K562 (cell line): ENCODE measurements around the gene SMC5. TPM values are rescaled to one million over a fixed set of nuclear protein-coding genes. Genes with fewer than 3 reads are reported as not detected.

Experiments used
- CHD7 ChIP-seq: fragments of 200-600 bp; sonication (generic); IDR thresholded peaks from one replicate; pipeline ENCODE4 v1.6.1; 2012; ENCODE audit warnings: mild to moderate bottlenecking, low read depth, low read length, inconsistent platforms
- DDX20 ChIP-seq: fragments of 450-650 bp; IDR thresholded peaks from 2 replicates; pipeline ENCODE4 v1.6.1; 2016; ENCODE audit warnings: missing genetic modification characterization, low read depth, mild to moderate bottlenecking, missing compliant biosample characterization, moderate library complexity
- ELF2 ChIP-seq: fragments of 250-450 bp; sonication (Bioruptor Pico); IDR thresholded peaks from 2 replicates; pipeline ENCODE4 v1.5.0; 2021; ENCODE audit warnings: mild to moderate bottlenecking
- GATAD2A ChIP-seq: fragments of 450-650 bp; IDR thresholded peaks from 2 replicates; pipeline ENCODE4 v1.6.1; 2017
- HDAC1 ChIP-seq, 2 experiments: fragments of 450-650 bp; IDR thresholded peaks; 2 replicates each; pipeline ENCODE4 v1.6.1; 2016 to 2017; ENCODE audit warnings: inconsistent platforms in 1 of 2, mild to moderate bottlenecking in 1 of 2, moderate library complexity in 1 of 2
- KDM2B ChIP-seq: fragments of 250-450 bp; sonication (Bioruptor Pico); IDR thresholded peaks from 2 replicates; pipeline ENCODE4 v1.8.0; 2021; ENCODE audit warnings: mild to moderate bottlenecking, moderate library complexity
- L3MBTL2 ChIP-seq: fragments of 450-650 bp; IDR thresholded peaks from 2 replicates; pipeline ENCODE4 v1.6.1; 2016; ENCODE audit warnings: mild to moderate bottlenecking, moderate library complexity
- MBD2 ChIP-seq: sonication (generic); IDR thresholded peaks from 2 replicates; pipeline ENCODE4 v1.6.1; 2016; ENCODE audit warnings: low read depth, borderline replicate concordance
- SAFB ChIP-seq: fragments of 200-400 bp; formaldehyde crosslinking; IDR thresholded peaks from 2 replicates; pipeline ENCODE4 v1.6.1; 2017; ENCODE audit warnings: low read depth, low read length, borderline replicate concordance
- ZNF444 ChIP-seq: fragments of 250-450 bp; sonication (Bioruptor Pico); IDR thresholded peaks from 2 replicates; pipeline ENCODE4 v1.4.0; 2020; ENCODE audit warnings: mild to moderate bottlenecking, moderate library complexity
- ZNF507 ChIP-seq: conservative IDR thresholded peaks from 2 replicates; pipeline ENCODE4 v1.6.1; 2017; ENCODE audit warnings: missing genetic modification characterization, missing compliant biosample characterization
- polyA plus RNA-seq, 8 experiments: library from polyadenylated mRNA; depleted of rRNA in 4 of 8; stranded (reverse) in 5 of 8; unstranded in 3 of 8; fragments of >200 nt; fragmentation: Nextera tagmentation in 2 of 8; fragmentation: Illumina TruSeq in 1 of 8; extraction: Ambion mirVana in 2 of 8; extraction: Trizol in 1 of 8; gene quantifications; 2 replicates each; pipeline versions ENCODE4 v1.2.1 to v1.2.3, GENCODE V29; 2011 to 2014; ENCODE audit warnings: inconsistent platforms in 1 of 8, missing spikeins in 1 of 8
- total RNA-seq, 7 experiments: library from RNA; depleted of rRNA in 6 of 7; stranded (reverse); fragments of >200 nt in 6 of 7; fragmentation: Illumina TruSeq in 2 of 7; extraction: Trizol in 2 of 7; gene quantifications; 2 replicates each; pipeline versions ENCODE4 v1.2.1 to v1.2.3, GENCODE V29; 2011 to 2021; ENCODE audit warnings: low replicate concordance in 1 of 7
- TF ChIP-seq, protein P1 (sequence below): sonication (generic); formaldehyde crosslinking; IDR thresholded peaks from 2 replicates; pipeline ENCODE4 v1.9.0; 2022; ENCODE audit warnings: mild to moderate bottlenecking, missing genetic modification reagents

SMC5 gene
- total and polyA plus RNA-seq, 9 of the 15 experiments (the other 6 are each of a cell fraction or from before 2014, with no cell fraction given) = 3.5 to 43.2 (median 21.4) TPM

- TF ChIP-seq CHD7 (no peak), KDM2B (CRISPR knock-in tag) (no peak), SAFB (no peak), L3MBTL2 (no peak), ELF2 (CRISPR knock-in tag) (no peak), MBD2 (no peak), GATAD2A (no peak), HDAC1 (IDR thresholded peaks at IDR 0.05) (no peak), ZNF507 (tag) (no peak), DDX20 (tag) (no peak), ZNF444 (no peak)
- TF ChIP-seq, protein P1, sequence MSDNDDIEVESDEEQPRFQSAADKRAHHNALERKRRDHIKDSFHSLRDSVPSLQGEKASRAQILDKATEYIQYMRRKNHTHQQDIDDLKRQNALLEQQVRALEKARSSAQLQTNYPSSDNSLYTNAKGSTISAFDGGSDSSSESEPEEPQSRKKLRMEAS = no peak
These were observed 679 bp downstream of the SMC5 start (continued) for GRCh38 chr9:70259512-70259802.
